Measurements from ENCODE around the gene PSMB10.

GRCh38 chr16:67963662-67964321, 27.1 kb upstream of the PSMB10 start:
- TF ChIP-seq CTCF (IDR thresholded peaks at IDR 0.05; ENCODE audit: extremely low read depth in 1 of 2, insufficient read depth in 1 of 2, low read depth in 1 of 2, low read length in 2 of 2) (no peak), POLR2AphosphoS5 (IDR thresholded peaks at IDR 0.05; ENCODE audit: insufficient read depth, low read depth, low read length) (peak; percentile 25), MAX (IDR thresholded peaks at IDR 0.05; ENCODE audit: insufficient read depth, insufficient read length) (no peak), POLR2A (IDR thresholded peaks at IDR 0.05; ENCODE audit: low read depth, low read length) (peak; percentile 9), JUN (IDR thresholded peaks at IDR 0.05; ENCODE audit: borderline replicate concordance, insufficient read depth, insufficient read length, low read depth) (no peak), GATA2 (IDR thresholded peaks at IDR 0.05; ENCODE audit: insufficient read depth, insufficient read length, low read depth, low read length) (no peak)

All from endothelial cell of umbilical vein (primary cell).